Lower leg skin (tissue), 3 donors: ENCODE measurements around the gene GPR157.

Source experiments
- CTCF ChIP-seq, 3 donors: fragments of 450-650 bp; IDR thresholded peaks; one replicate each; pipeline ENCODE4 v1.5.1; 2016; ENCODE audit warnings: antibody characterized with exemption in 3 of 3, mild to moderate bottlenecking in 3 of 3, moderate library complexity in 2 of 3
- POLR2A ChIP-seq, 2 donors: fragments of 450-650 bp; IDR thresholded peaks; one replicate each; pipeline ENCODE4 v1.6.1; 2016 to 2017; ENCODE audit warnings: antibody characterized with exemption in 2 of 2, mild to moderate bottlenecking in 1 of 2, moderate library complexity in 1 of 2

- TF ChIP-seq CTCF (IDR thresholded peaks at IDR 0.05) (no peak), POLR2A (IDR thresholded peaks at IDR 0.05) (no peak)
Measured at GRCh38 chr1:9143250-9143649, 14.3 kb upstream of the GPR157 start.
